CD4-positive, alpha-beta T cell (primary cell): ENCODE data around the gene CADM1. TPM values are rescaled to one million over a fixed set of nuclear protein-coding genes. Genes with fewer than 3 reads are reported as not detected.

Experiments
- ATAC-seq: fragments of 200-7000 bp; cut with Tn5 transposase; one replicate; pipeline ENCODE4 v1.10.0; 2022; ENCODE audit warnings: mild to moderate bottlenecking; ENCODE audit not compliant: poor library complexity
- CTCF ChIA-PET: fragments of 350-600 bp; sonication (Branson Sonifier 250); formaldehyde crosslinking; loops from one replicate; lab custom pipeline; 2021; ENCODE audit warnings: antibody characterized with exemption, inconsistent platforms; lab: Charles Lee
- POLR2A ChIA-PET: fragments of 350-600 bp; sonication (Branson Sonifier 250); formaldehyde crosslinking; loops from one replicate; lab custom pipeline; 2021; ENCODE audit warnings: antibody characterized with exemption, inconsistent platforms; lab: Charles Lee
- DNase-seq, 14 experiments: peaks; one replicate each; pipeline ENCODE4 v3.0.0-alpha.2; 2013 to 2020; ENCODE audit warnings: mixed read lengths in 2 of 14
- H3K27ac ChIP-seq, 2 donors: one replicate each; pipeline versions ENCODE4 v1.5.1 to v1.7.0; 2013; ENCODE audit warnings: low read length in 2 of 2, low read depth in 1 of 2, mild to moderate bottlenecking in 1 of 2
- H3K27me3 ChIP-seq, 2 experiments: 1 replicate in 1 of 2; 2 replicates in 1 of 2; pipeline versions ENCODE4 v1.6.1 to v1.7.0; 2013; ENCODE audit warnings: low read length in 2 of 2, control low read depth in 1 of 2, mild to moderate bottlenecking in 1 of 2, moderate library complexity in 1 of 2; ENCODE audit not compliant: insufficient read depth in 2 of 2, control insufficient read depth in 1 of 2
- H3K36me3 ChIP-seq: one replicate; pipeline ENCODE4 v1.6.1; 2013; ENCODE audit warnings: low read length, control low read depth; ENCODE audit not compliant: insufficient read depth
- H3K4me1 ChIP-seq: one replicate; pipeline ENCODE4 v1.6.1; 2013; ENCODE audit warnings: low read length, control low read depth; ENCODE audit not compliant: insufficient read depth
- H3K4me3 ChIP-seq: one replicate; pipeline ENCODE4 v1.5.1; 2013; ENCODE audit warnings: mild to moderate bottlenecking, low read length, moderate library complexity
- H3K9me3 ChIP-seq, 2 experiments: 1 replicate in 1 of 2; 2 replicates in 1 of 2; pipeline versions ENCODE4 v1.6.1 to v1.7.0; 2013; ENCODE audit warnings: low read length in 2 of 2, mild to moderate bottlenecking in 2 of 2, control low read depth in 1 of 2, moderate library complexity in 1 of 2; ENCODE audit not compliant: control insufficient read depth in 1 of 2, insufficient read depth in 1 of 2
- H3K27ac Mint-ChIP-seq: one replicate; pipeline ENCODE4 v1.8.0; 2020; ENCODE audit warnings: mixed read lengths
- H3K27me3 Mint-ChIP-seq: one replicate; pipeline ENCODE4 v1.8.0; 2021; ENCODE audit warnings: mixed read lengths
- H3K36me3 Mint-ChIP-seq: one replicate; pipeline ENCODE4 v1.8.0; 2021; ENCODE audit warnings: low read depth, mixed read lengths
- H3K4me1 Mint-ChIP-seq: one replicate; pipeline ENCODE4 v1.8.0; 2021; ENCODE audit warnings: low read depth, mixed read lengths
- H3K4me3 Mint-ChIP-seq: one replicate; pipeline ENCODE4 v1.8.0; 2020; ENCODE audit warnings: mild to moderate bottlenecking, mixed read lengths
- H3K9me3 Mint-ChIP-seq: one replicate; pipeline ENCODE4 v1.8.0; 2020; ENCODE audit warnings: mixed read lengths
- intact Hi-C, 2 experiments: fragments of 100-400 bp; cut with DNase I in 1 of 2; cut with micrococcal nuclease in 1 of 2; formaldehyde crosslinking; loops; one replicate each; pipeline versions ENCODE4 v1.15.1 to v1.9.0; 2023 to 2025; cut with DNase I, micrococcal nuclease
- total RNA-seq, 174 experiments: library from RNA in 2 of 174; stranded (reverse) in 2 of 174; gene quantifications; one replicate each; pipeline ENCODE4 v1.2.3 and lab custom pipeline; 2021 to 2026
- TF ChIP-seq, protein P1 (sequence below): fragments of 200-600 bp; IDR thresholded peaks from one replicate; pipeline ENCODE4 v1.8.0; 2022; ENCODE audit warnings: antibody characterized with exemption, mild to moderate bottlenecking

CADM1 gene
- total RNA-seq, 2 experiments from 2014 or later: 1.1 to 1.4 TPM

DNA sequence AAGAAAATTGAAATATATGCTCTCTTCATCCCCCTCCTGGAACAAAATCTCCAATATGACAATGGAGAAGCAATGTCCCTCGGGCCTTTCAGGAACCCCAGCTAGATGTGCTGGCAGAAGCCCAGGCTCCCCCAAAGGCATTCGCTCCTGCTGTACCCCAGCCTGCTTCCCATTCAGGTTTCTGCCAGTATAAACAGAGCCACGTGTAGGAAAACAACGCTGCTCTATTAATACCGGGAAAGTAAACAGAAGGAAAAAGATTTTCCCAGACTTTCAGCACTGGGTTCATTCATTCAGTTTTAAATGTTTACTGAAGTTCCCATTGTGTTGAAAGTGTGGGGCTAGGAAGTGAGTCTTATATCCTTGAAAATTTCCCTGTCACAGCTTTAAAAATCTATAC is 147.1 kb downstream of the CADM1 start:
- intact Hi-C loops: no loop called here
- H3K4me3 ChIP-seq: no peak overlapping the region
- no peak overlapping the region for H3K27ac Mint-ChIP-seq
- H3K27me3 ChIP-seq: no peaks in the 10 kb centered on the region
- peaks cover 2% of the 10 kb centered on the region for H3K9me3 Mint-ChIP-seq
- no peaks in the 10 kb centered on the region for H3K36me3 ChIP-seq
- H3K4me1 Mint-ChIP-seq: no peaks in the 10 kb centered on the region
- no peak overlapping the region for H3K4me3 Mint-ChIP-seq
- H3K36me3 Mint-ChIP-seq: no peaks in the 10 kb centered on the region
- no peak overlapping the region for H3K27ac ChIP-seq
- CTCF ChIA-PET: no interaction called here
- TF ChIP-seq, protein P1, sequence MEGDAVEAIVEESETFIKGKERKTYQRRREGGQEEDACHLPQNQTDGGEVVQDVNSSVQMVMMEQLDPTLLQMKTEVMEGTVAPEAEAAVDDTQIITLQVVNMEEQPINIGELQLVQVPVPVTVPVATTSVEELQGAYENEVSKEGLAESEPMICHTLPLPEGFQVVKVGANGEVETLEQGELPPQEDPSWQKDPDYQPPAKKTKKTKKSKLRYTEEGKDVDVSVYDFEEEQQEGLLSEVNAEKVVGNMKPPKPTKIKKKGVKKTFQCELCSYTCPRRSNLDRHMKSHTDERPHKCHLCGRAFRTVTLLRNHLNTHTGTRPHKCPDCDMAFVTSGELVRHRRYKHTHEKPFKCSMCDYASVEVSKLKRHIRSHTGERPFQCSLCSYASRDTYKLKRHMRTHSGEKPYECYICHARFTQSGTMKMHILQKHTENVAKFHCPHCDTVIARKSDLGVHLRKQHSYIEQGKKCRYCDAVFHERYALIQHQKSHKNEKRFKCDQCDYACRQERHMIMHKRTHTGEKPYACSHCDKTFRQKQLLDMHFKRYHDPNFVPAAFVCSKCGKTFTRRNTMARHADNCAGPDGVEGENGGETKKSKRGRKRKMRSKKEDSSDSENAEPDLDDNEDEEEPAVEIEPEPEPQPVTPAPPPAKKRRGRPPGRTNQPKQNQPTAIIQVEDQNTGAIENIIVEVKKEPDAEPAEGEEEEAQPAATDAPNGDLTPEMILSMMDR: no peak
- peaks cover 6% of the 10 kb centered on the region for H3K27me3 Mint-ChIP-seq
- DNase-seq (no peak), ATAC-seq (no peak)
- H3K4me1 ChIP-seq: no peaks in the 10 kb centered on the region
- POLR2A ChIA-PET: interaction anchor here (0.5 kb wide), 1 partner anchor 37 kb away, joined by 4 read pairs; no protein-coding TSS in a partner anchor
- no peaks in the 10 kb centered on the region for H3K9me3 ChIP-seq

DNA sequence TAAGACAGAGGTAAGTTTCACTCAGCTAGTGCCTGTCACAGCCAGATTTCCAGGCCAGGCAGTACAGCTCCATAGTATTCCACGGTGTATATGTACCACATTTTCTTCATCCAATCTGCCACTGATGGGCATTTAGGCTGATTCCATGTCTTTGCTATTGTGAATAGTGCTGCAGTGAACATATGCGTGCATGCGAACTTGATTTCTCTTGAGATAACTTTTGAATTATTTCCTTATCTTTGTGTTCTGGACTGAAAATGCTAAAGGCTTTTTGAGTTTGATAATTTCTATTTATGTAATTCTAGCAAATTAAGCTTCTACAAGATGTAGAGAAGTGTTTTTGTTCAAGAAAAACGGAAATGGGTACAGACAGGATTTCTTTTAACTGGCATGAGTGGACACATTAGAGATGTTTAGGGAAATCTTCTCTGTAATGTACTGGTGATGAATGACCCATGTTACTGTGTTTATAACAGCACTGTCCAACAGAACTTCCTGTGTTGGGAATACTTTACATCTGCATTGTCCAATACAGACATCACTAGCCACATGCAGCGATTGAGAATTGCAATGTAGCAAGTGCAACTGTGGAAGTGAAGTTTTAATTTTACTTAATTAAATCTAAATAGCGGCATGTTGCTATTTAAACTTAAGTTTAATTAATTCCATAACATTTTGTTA is 151.3 kb downstream of the CADM1 start:
- Mint-ChIP-seq H3K36me3 (no peaks in the 10 kb centered on the region), H3K27me3 (peaks cover 9% of the 10 kb centered on the region), H3K4me3 (no peak overlapping the region), H3K4me1 (no peaks in the 10 kb centered on the region), H3K27ac (no peak overlapping the region), H3K9me3 (no peaks in the 10 kb centered on the region)
- no peak overlapping the region for H3K4me3 ChIP-seq
- CTCF ChIA-PET: no interaction called here
- no peak overlapping the region for H3K27ac ChIP-seq
- TF ChIP-seq, protein P1: no peak
- POLR2A ChIA-PET: no interaction called here
- no peaks in the 10 kb centered on the region for H3K36me3 ChIP-seq
- ATAC-seq: no peak
- H3K27me3 ChIP-seq: no peaks in the 10 kb centered on the region
- no peaks in the 10 kb centered on the region for H3K9me3 ChIP-seq
- intact Hi-C loops: no loop called here
- no peaks in the 10 kb centered on the region for H3K4me1 ChIP-seq
- DNase-seq: no peak

DNA sequence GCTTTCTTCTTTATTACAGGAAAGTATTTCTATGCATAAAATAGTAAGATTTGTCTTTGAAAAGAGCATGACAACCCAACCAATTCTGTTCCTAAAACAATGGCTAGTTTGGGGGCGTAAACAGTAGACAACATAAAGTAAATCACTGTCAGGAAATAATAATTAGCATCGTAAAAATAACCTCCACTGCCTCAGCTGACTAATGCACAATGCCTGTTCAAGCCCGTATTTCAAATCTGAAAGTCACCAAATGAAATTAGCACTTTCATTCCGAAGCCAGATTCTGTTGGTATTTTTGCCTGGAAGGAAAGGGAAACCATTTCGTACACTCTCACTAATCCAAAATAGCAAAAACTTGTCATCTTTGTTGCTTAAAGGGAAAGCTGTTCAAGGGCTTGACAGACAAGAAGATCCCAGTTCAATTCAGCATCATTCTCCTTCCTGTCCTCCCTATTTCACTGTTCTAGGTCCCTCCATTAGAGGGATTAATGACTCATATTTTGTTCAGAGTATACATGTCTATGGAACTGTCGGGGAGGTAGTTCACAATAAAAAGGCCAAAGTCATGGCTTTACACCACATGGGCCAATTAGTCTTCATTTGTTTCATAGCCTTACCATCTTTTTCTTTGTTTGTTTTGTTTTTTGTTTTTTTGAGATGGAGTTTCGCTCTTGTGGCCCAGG is 154.7 kb downstream of the CADM1 start:
- H3K27me3 ChIP-seq: no peaks in the 10 kb centered on the region
- TF ChIP-seq, protein P1: no peak
- H3K27ac ChIP-seq: no peak overlapping the region
- H3K4me3 Mint-ChIP-seq: no peak overlapping the region
- DNase-seq (no peak), ATAC-seq (no peak)
- H3K36me3 ChIP-seq: no peaks in the 10 kb centered on the region
- intact Hi-C loops: no loop called here
- peaks cover 5% of the 10 kb centered on the region for H3K27me3 Mint-ChIP-seq
- H3K9me3 Mint-ChIP-seq: no peaks in the 10 kb centered on the region
- no peaks in the 10 kb centered on the region for H3K36me3 Mint-ChIP-seq
- no peak overlapping the region for H3K27ac Mint-ChIP-seq
- ChIA-PET CTCF (no interaction called here), POLR2A (no interaction called here)
- H3K4me1 ChIP-seq: no peaks in the 10 kb centered on the region
- no peaks in the 10 kb centered on the region for H3K9me3 ChIP-seq
- no peaks in the 10 kb centered on the region for H3K4me1 Mint-ChIP-seq
- H3K4me3 ChIP-seq: no peak overlapping the region
